Fibroblast of skin of back (primary cell): Measurements from ENCODE around the gene MCHR1.
A peak's percentile ranks its signal among the peaks of the same experiment; 100 is the strongest.

ENCODE experiments used
- DNase-seq: peaks from one replicate; pipeline ENCODE4 v3.0.0-alpha.2; 2013

Gene MCHR1

DNA sequence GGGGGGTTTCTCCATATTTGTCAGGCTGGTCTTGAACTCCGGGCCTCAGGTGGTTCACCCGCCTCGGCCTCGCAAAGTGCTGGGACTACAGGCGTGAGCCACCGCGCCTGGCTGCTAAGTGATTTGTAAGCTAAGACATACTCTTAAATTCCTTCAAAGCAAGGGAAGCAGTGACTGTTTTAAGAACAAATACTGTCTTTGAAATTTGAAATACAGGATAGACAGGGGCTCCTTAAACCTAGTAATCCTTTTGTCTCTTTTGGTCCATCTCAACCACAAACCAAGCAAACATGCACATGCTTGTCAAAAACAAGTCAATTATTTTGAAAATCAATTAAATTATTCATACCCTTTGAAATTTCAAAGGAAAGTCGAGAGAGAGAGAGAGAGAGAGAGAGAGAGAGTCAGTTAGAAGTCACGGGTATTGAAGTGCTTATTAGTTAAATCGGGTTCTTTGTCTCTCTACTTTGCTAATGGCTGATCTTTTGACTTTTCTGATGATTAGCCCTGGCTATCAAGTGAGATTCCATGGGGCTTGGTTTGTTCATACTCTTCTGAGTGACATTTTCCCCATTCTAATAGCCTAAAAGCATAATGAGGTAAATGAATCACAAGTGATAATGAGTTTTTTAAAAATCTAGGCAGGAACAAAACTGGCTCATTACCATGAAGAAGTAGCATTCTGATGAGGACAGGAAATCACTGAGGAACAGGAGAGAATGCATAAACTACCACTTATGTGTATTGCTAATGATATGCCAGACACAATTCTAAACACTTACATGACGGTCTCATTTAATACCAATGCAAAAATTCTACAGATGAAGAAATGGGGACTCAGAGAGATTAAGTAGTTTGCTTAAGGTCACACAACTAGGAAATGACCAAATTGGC is 48.0 kb downstream of the MCHR1 start:
- no peak for DNase-seq

DNA sequence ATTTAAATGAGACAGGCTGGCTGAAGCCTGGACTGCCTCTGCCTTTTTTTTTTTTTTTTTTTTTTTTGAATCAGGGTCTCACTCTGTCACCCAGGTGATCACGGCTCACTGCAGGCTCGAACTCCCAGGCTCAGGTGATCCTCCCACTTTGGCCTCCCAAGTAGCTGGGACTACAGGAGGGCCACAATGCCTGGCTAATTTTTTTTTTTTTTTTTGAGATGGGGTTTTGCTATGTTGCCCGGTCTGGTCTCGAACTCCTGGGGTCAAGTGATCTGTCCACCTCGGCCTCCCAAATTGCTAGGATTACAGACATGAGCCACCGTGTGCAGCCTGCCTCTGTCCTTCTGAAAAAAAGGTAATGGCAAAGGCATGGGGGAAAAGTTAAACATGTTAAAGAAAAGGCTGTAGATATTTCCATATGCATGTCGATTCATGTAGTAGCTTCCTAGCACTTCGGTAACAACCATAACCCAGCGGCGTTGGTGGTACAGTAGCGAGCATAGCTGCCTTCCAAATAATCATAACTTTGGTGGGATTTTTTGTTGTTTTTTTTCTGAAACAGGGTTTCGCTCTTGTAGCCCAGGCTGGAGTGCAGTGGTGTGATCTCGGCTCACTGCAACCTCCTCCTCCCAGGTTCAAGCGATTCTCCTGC is 48.8 kb downstream of the MCHR1 start:
- DNase-seq, result no peak

DNA sequence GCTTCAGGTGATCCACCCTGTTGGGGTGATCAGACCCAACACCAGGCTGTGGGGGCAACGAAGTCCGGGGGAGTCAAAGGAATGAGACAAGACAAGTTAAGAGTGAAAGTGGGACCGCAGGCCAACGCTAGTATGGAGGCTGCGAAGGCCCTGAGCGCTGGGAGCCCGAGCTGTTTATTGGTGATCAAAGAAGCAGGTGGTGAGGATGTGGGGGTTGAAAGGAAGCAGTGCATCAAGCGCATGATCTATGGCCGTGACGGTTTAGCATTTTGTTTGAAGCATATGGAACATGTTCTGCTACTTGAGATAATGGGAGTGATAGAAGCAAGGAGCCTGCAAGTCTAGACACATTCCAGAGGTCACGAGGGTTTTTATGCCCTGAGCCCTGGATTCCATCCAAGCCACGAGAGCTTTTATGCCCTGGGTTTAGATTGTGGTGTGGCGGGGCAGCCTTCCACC is 49.5 kb downstream of the MCHR1 start:
- peak; percentile 29 for DNase-seq

DNA sequence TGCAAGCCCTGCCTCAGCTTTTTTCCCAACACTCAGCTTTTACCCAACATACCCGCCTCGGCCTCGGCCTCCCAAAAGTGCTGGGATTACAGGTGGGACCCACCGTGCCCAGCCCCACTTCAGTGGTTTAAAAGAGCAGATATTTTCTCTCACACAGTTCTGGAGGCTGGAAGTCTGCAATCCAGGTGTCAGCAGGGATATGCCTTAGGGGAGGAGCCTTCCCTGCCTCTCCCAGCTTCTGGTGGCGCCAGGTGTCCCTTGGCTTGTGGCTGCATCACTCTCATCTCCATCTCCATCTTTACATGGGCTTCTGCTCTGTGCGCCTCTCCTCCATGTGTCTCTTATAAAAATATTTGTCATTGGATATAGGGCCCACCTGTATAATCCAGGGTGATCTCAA is 50.0 kb downstream of the MCHR1 start:
- DNase-seq, result no peak
